IMR-90 (cell line): ENCODE results near the gene ERC2. TPM values are rescaled to one million over a fixed set of nuclear protein-coding genes. Genes with fewer than 3 reads are reported as not detected.

Source experiments
- ATAC-seq: fragments of 200-7000 bp; cut with Tn5 transposase; 2 replicates; pipeline ENCODE4 v1.9.1; 2020; ENCODE audit warnings: low read depth, mild to moderate bottlenecking, moderate library complexity
- BruUV-seq: library from RNA; stranded (reverse); fragments of 400-500 nt; replicated peaks from 2 replicates; lab custom pipeline; 2021; lab: Mats Ljungman, UMichigan
- CTCF ChIA-PET: fragments of 300-600 bp; formaldehyde crosslinking; extraction: SDS; loops from one replicate; lab custom pipeline; 2021; ENCODE audit warnings: antibody characterized with exemption; lab: Yijun Ruan, JAX
- POLR2A ChIA-PET: fragments of 300-600 bp; sonication (Branson Sonifier 250); formaldehyde crosslinking; loops from one replicate; lab custom pipeline; 2022; ENCODE audit warnings: antibody characterized with exemption; ENCODE audit not compliant: unreplicated experiment; lab: Charles Lee
- DNase-seq: peaks from one replicate; pipeline ENCODE4 v3.0.0; 2013
- H2AFZ ChIP-seq: replicated peaks from 2 replicates; pipeline ENCODE3; 2013; ENCODE audit warnings: low read length, mild to moderate bottlenecking; ENCODE audit not compliant: poor library complexity
- H2AK5ac ChIP-seq: 2 replicates; pipeline ENCODE4 v1.6.1; 2013; ENCODE audit warnings: low read depth, low read length, inconsistent platforms
- H2AK9ac ChIP-seq: replicated peaks from 2 replicates; pipeline ENCODE3; 2013; ENCODE audit warnings: mild to moderate bottlenecking, low read depth, low read length, moderate library complexity; ENCODE audit not compliant: poor library complexity
- H2BK120ac ChIP-seq: 2 replicates; pipeline ENCODE4 v1.6.1; 2013; ENCODE audit warnings: low read depth, low read length, inconsistent platforms
- H2BK15ac ChIP-seq: 3 replicates; pipeline ENCODE4 v1.6.1; 2013; ENCODE audit warnings: low read depth, low read length, inconsistent platforms
- H2BK20ac ChIP-seq: 2 replicates; pipeline ENCODE4 v1.6.1; 2013; ENCODE audit warnings: low read depth, mild to moderate bottlenecking, inconsistent platforms, low read length, moderate library complexity
- H2BK5ac ChIP-seq: 2 replicates; pipeline ENCODE4 v1.6.1; 2013; ENCODE audit warnings: mild to moderate bottlenecking, low read depth, low read length, inconsistent platforms; ENCODE audit not compliant: poor library complexity, severe bottlenecking
- H3K14ac ChIP-seq: replicated peaks from 2 replicates; pipeline ENCODE4 v1.6.1; 2013; ENCODE audit warnings: low read depth, low read length, inconsistent platforms
- H3K18ac ChIP-seq: 2 replicates; pipeline ENCODE4 v1.6.1; 2013; ENCODE audit warnings: low read depth, low read length, control low read depth
- H3K23ac ChIP-seq: 2 replicates; pipeline ENCODE4 v1.6.1; 2013; ENCODE audit warnings: low read depth, low read length, inconsistent platforms
- H3K27ac ChIP-seq: 2 replicates; pipeline ENCODE4 v1.5.1; 2013; ENCODE audit warnings: mild to moderate bottlenecking, control low read depth, low read length; ENCODE audit not compliant: insufficient read depth
- H3K27me3 ChIP-seq: 2 replicates; pipeline ENCODE4 v1.6.1; 2013; ENCODE audit warnings: low read length; ENCODE audit not compliant: control insufficient read depth, insufficient read depth
- H3K36me3 ChIP-seq: 2 replicates; pipeline ENCODE4 v1.6.1; 2013; ENCODE audit warnings: low read length, mixed read lengths; ENCODE audit not compliant: control insufficient read depth, insufficient read depth
- H3K4ac ChIP-seq: 2 replicates; pipeline ENCODE4 v1.6.1; 2013; ENCODE audit warnings: low read depth, low read length, inconsistent platforms
- H3K4me1 ChIP-seq: 2 replicates; pipeline ENCODE4 v1.6.1; 2013; ENCODE audit warnings: low read length, mixed read lengths; ENCODE audit not compliant: control insufficient read depth, insufficient read depth
- H3K4me2 ChIP-seq: 2 replicates; pipeline ENCODE4 v1.6.1; 2013; ENCODE audit warnings: low read depth, mild to moderate bottlenecking, control low read depth, low read length, moderate library complexity
- H3K4me3 ChIP-seq: 2 replicates; pipeline ENCODE4 v1.5.1; 2013; ENCODE audit warnings: low read depth, mild to moderate bottlenecking, control low read depth, low read length, moderate library complexity; ENCODE audit not compliant: insufficient read depth
- H3K56ac ChIP-seq: 2 replicates; pipeline ENCODE4 v1.6.1; 2013; ENCODE audit warnings: low read length, inconsistent platforms; ENCODE audit not compliant: insufficient read depth; ENCODE audit errors: extremely low read depth
- H3K79me1 ChIP-seq, 2 experiments: 2 replicates each; pipeline ENCODE4 v1.6.1; 2013; ENCODE audit warnings: low read length in 2 of 2, inconsistent platforms in 1 of 2, low read depth in 1 of 2
- H3K9ac ChIP-seq: 2 replicates; pipeline ENCODE4 v1.6.1; 2013; ENCODE audit warnings: low read depth, low read length, control low read depth
- H3K9me1 ChIP-seq: 2 replicates; pipeline ENCODE4 v1.6.1; 2013; ENCODE audit warnings: low read length, inconsistent platforms; ENCODE audit not compliant: insufficient read depth
- H3K9me3 ChIP-seq: 2 replicates; pipeline ENCODE4 v1.6.1; 2013; ENCODE audit warnings: low read length; ENCODE audit not compliant: control insufficient read depth, insufficient read depth
- H4K20me1 ChIP-seq: 2 replicates; pipeline ENCODE4 v1.6.1; 2013; ENCODE audit warnings: low read length, inconsistent platforms; ENCODE audit not compliant: insufficient read depth
- H4K5ac ChIP-seq: 2 replicates; pipeline ENCODE4 v1.6.1; 2013; ENCODE audit warnings: mild to moderate bottlenecking, low read depth, low read length, control low read depth
- H4K8ac ChIP-seq, 2 experiments: 2 replicates each; pipeline ENCODE4 v1.6.1; 2013; ENCODE audit warnings: low read depth in 2 of 2, low read length in 2 of 2, control low read depth in 1 of 2, inconsistent platforms in 1 of 2
- H4K91ac ChIP-seq: 2 replicates; pipeline ENCODE4 v1.6.1; 2013; ENCODE audit warnings: low read depth, low read length, inconsistent platforms; ENCODE audit not compliant: insufficient read depth
- BHLHE40 ChIP-seq: fragments of 150-350 bp; IDR thresholded peaks from 2 replicates; pipeline ENCODE4 v1.6.1; 2016; ENCODE audit warnings: mild to moderate bottlenecking, low read depth, low read length
- CEBPB ChIP-seq: IDR thresholded peaks from 2 replicates; pipeline ENCODE4 v1.6.1; 2012; ENCODE audit warnings: low read depth, low read length, improper control_type of control experiment
- CHD1 ChIP-seq: IDR thresholded peaks from 2 replicates; pipeline ENCODE4 v1.6.1; 2012; ENCODE audit warnings: low read depth, low read length, improper control_type of control experiment
- FOS ChIP-seq: fragments of 150-350 bp; IDR thresholded peaks from 2 replicates; pipeline ENCODE4 v1.6.1; 2016; ENCODE audit warnings: low read depth, low read length
- MAFK ChIP-seq: IDR thresholded peaks from 2 replicates; pipeline ENCODE4 v1.6.1; 2012; ENCODE audit warnings: low read depth, low read length, improper control_type of control experiment
- MAZ ChIP-seq: IDR thresholded peaks from 2 replicates; pipeline ENCODE4 v1.6.1; 2012; ENCODE audit warnings: low read depth, mild to moderate bottlenecking, low read length, improper control_type of control experiment, moderate library complexity, borderline replicate concordance
- MXI1 ChIP-seq: IDR thresholded peaks from 2 replicates; pipeline ENCODE4 v1.6.1; 2012; ENCODE audit warnings: low read depth, mild to moderate bottlenecking, low read length, moderate library complexity, borderline replicate concordance
- NFE2L2 ChIP-seq: fragments of 150-350 bp; IDR thresholded peaks from 2 replicates; pipeline ENCODE4 v1.6.1; 2016; ENCODE audit warnings: low read depth, mild to moderate bottlenecking, low read length
- POLR2A ChIP-seq: IDR thresholded peaks from 2 replicates; pipeline ENCODE4 v1.6.1; 2012; ENCODE audit warnings: mild to moderate bottlenecking, low read depth, low read length
- RAD21 ChIP-seq: IDR thresholded peaks from 2 replicates; pipeline ENCODE4 v1.6.1; 2012; ENCODE audit warnings: low read length, improper control_type of control experiment
- RCOR1 ChIP-seq: IDR thresholded peaks from 2 replicates; pipeline ENCODE4 v1.6.1; 2012; ENCODE audit warnings: mild to moderate bottlenecking, low read length, improper control_type of control experiment; ENCODE audit not compliant: insufficient replicate concordance
- RFX5 ChIP-seq: IDR thresholded peaks from 2 replicates; pipeline ENCODE4 v1.8.0; 2012; ENCODE audit warnings: low read depth, mild to moderate bottlenecking, low read length, moderate library complexity
- SMC3 ChIP-seq: fragments of 150-350 bp; IDR thresholded peaks from 2 replicates; pipeline ENCODE4 v1.6.1; 2016; ENCODE audit warnings: low read depth, mild to moderate bottlenecking, antibody characterized with exemption, low read length, moderate library complexity
- WGBS, 2 experiments: methylation state at CpG; one replicate each; pipeline versions ENCODE4 v1.1.5 to v1.1.7; 2013; ENCODE audit warnings: missing lambda C conversion rate in 2 of 2; ENCODE audit not compliant: insufficient read length in 1 of 2; ENCODE audit errors: extremely low coverage in 2 of 2; 5-methylcytosine and 5-hydroxymethylcytosine counted together
- dilution Hi-C: fragments of 300-500 bp; cut with HindIII; formaldehyde crosslinking; loops from one replicate; pipeline ENCODE4 v1.14.3; 2018; ENCODE audit warnings: low sequenced_read_pairs; ENCODE audit not compliant: unreplicated experiment
- in situ Hi-C: fragments of 300-500 bp; cut with MboI; formaldehyde crosslinking; loops from 3 replicates; pipeline ENCODE4 v1.14.3; 2019; ENCODE audit warnings: low sequenced_read_pairs, inconsistent platforms, mixed read lengths
- intact Hi-C: fragments of 100-400 bp; cut with micrococcal nuclease; formaldehyde crosslinking; loops from 2 replicates; pipeline ENCODE4 v1.10.0; 2022
- polyA plus RNA-seq, 3 experiments: library from polyadenylated mRNA; depleted of rRNA; stranded (reverse); fragments of >200 nt; gene quantifications; 2 replicates each; pipeline ENCODE4 v1.2.3, GENCODE V29; 2012; ENCODE audit warnings: low replicate concordance in 1 of 3
- total RNA-seq: library from RNA; depleted of rRNA; stranded (reverse); fragments of >200 nt; gene quantifications from 2 replicates; pipeline ENCODE4 v1.2.3, GENCODE V29; 2012
- TF ChIP-seq, protein P1 (sequence below): fragments of 150-350 bp; IDR thresholded peaks from 2 replicates; pipeline ENCODE4 v1.6.1; 2016; ENCODE audit warnings: low read depth, mild to moderate bottlenecking, low read length, moderate library complexity, borderline replicate concordance
- TF ChIP-seq, protein P2 (sequence below): conservative IDR thresholded peaks from 2 replicates; pipeline ENCODE4 v1.5.1; 2012; ENCODE audit warnings: mild to moderate bottlenecking, low read depth, low read length, improper control_type of control experiment
- TF ChIP-seq, protein P3 (sequence below): fragments of 150-350 bp; IDR thresholded peaks from 2 replicates; pipeline ENCODE4 v1.6.1; 2017; ENCODE audit warnings: mild to moderate bottlenecking, antibody characterized with exemption, low read length, low read depth

Gene ERC2
- total and polyA plus RNA-seq, 2 of the 4 experiments (the other 2 are of a cell fraction) = 0.17 to 0.18 TPM

DNA sequence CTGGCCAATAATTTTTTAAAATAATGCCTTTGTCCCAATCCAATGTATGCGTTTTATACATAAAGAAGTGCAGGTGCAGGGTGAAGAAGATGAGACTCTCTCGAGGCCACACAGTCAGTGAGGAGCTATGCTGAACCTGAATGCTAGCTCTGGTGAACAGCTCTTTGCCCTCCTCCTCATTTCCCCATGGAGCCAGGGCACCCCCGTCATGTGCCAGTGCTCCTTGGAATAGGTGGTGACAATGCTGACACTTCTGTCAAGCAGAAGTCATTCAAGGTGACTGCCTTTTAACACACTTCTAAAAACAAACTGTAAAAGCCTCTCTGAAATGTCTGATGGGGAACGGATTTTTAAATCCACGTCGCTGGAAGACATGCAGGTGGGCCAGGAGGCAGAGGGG, 818.7 kb downstream of the ERC2 start:
- H3K56ac ChIP-seq = no peak overlapping the region
- H2BK5ac ChIP-seq = no peak overlapping the region
- intact Hi-C loops = no loop called here
- H3K9me3 ChIP-seq = no peaks in the 10 kb centered on the region
- H4K20me1 ChIP-seq = no peaks in the 10 kb centered on the region
- no peak overlapping the region for H2AFZ ChIP-seq
- no peak overlapping the region for H2AK9ac ChIP-seq
- H3K4ac ChIP-seq = no peak overlapping the region
- H3K4me3 ChIP-seq = no peak overlapping the region
- no peak overlapping the region for H2BK120ac ChIP-seq
- no peak overlapping the region for H3K18ac ChIP-seq
- peaks cover 5% of the 10 kb centered on the region; the same call in 1 of the 2 replicates for H3K4me1 ChIP-seq
- no peak overlapping the region for H3K4me2 ChIP-seq
- ChIA-PET CTCF (no interaction called here), POLR2A (no interaction called here)
- no peak overlapping the region for H2BK20ac ChIP-seq
- TF ChIP-seq SMC3 (no peak), MXI1 (no peak), BHLHE40 (no peak), NFE2L2 (no peak), CEBPB (no peak), RAD21 (no peak), FOS (no peak), MAFK (no peak), RFX5 (no peak), RCOR1 (no peak), CHD1 (no peak), POLR2A (no peak), MAZ (no peak)
- TF ChIP-seq, protein P1, sequence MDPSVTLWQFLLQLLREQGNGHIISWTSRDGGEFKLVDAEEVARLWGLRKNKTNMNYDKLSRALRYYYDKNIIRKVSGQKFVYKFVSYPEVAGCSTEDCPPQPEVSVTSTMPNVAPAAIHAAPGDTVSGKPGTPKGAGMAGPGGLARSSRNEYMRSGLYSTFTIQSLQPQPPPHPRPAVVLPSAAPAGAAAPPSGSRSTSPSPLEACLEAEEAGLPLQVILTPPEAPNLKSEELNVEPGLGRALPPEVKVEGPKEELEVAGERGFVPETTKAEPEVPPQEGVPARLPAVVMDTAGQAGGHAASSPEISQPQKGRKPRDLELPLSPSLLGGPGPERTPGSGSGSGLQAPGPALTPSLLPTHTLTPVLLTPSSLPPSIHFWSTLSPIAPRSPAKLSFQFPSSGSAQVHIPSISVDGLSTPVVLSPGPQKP = no peak
- TF ChIP-seq, protein P2, sequence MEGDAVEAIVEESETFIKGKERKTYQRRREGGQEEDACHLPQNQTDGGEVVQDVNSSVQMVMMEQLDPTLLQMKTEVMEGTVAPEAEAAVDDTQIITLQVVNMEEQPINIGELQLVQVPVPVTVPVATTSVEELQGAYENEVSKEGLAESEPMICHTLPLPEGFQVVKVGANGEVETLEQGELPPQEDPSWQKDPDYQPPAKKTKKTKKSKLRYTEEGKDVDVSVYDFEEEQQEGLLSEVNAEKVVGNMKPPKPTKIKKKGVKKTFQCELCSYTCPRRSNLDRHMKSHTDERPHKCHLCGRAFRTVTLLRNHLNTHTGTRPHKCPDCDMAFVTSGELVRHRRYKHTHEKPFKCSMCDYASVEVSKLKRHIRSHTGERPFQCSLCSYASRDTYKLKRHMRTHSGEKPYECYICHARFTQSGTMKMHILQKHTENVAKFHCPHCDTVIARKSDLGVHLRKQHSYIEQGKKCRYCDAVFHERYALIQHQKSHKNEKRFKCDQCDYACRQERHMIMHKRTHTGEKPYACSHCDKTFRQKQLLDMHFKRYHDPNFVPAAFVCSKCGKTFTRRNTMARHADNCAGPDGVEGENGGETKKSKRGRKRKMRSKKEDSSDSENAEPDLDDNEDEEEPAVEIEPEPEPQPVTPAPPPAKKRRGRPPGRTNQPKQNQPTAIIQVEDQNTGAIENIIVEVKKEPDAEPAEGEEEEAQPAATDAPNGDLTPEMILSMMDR = no peak
- TF ChIP-seq, protein P3, sequence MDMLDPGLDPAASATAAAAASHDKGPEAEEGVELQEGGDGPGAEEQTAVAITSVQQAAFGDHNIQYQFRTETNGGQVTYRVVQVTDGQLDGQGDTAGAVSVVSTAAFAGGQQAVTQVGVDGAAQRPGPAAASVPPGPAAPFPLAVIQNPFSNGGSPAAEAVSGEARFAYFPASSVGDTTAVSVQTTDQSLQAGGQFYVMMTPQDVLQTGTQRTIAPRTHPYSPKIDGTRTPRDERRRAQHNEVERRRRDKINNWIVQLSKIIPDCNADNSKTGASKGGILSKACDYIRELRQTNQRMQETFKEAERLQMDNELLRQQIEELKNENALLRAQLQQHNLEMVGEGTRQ = no peak
- H3K36me3 ChIP-seq = no peaks in the 10 kb centered on the region
- H2AK5ac ChIP-seq = no peak overlapping the region
- no peak overlapping the region for H2BK15ac ChIP-seq
- no peak for ATAC-seq
- H3K27me3 ChIP-seq = peaks cover 18% of the 10 kb centered on the region
- no peak overlapping the region for H4K8ac ChIP-seq
- no peak overlapping the region for H4K91ac ChIP-seq
- no peak overlapping the region for H3K14ac ChIP-seq
- in situ Hi-C loops = no loop called here
- no peak overlapping the region for H4K5ac ChIP-seq
- dilution Hi-C loops = no loop called here
- no TSS peak for BruUV-seq
- WGBS, 2 experiments = no CpG with 5 or more reads among the region's 6 CpGs
- no peak overlapping the region for H3K9ac ChIP-seq
- no peak overlapping the region for H3K27ac ChIP-seq
- no peak overlapping the region for H3K23ac ChIP-seq
- no peak for DNase-seq
- H3K9me1 ChIP-seq = peaks cover 3% of the 10 kb centered on the region; the same call in 1 of the 2 replicates
- no peaks in the 10 kb centered on the region for H3K79me1 ChIP-seq
